HEK293 (cell line): ENCODE data around the gene CCL2.
A peak's percentile ranks its signal among the peaks of the same experiment; 100 is the strongest.
"Not testable (repeated sequence)": the region's sequence is repeated elsewhere in the genome, so short reads cannot be mapped to it uniquely, and the experiment has no call there.

Source experiments
- CTCF ChIA-PET: fragments of 350-600 bp; formaldehyde crosslinking; extraction: SDS; loops from one replicate; lab custom pipeline; 2021; ENCODE audit warnings: antibody characterized with exemption; lab: Yijun Ruan, JAX
- POLR2A ChIA-PET: fragments of 300-600 bp; formaldehyde crosslinking; extraction: SDS; loops from one replicate; lab custom pipeline; 2020; ENCODE audit warnings: antibody characterized with exemption, inconsistent platforms; lab: Yijun Ruan, JAX
- H3K27ac ChIP-seq: fragments of 200-500 bp; sonication (Bioruptor generic); 2 replicates; pipeline ENCODE4 v1.5.1; 2014; ENCODE audit warnings: low read depth, low read length, control low read depth, inconsistent platforms; ENCODE audit errors: extremely low read depth
- H3K36me3 ChIP-seq, 2 experiments: fragments of 200-500 bp in 1 of 2; sonication (Bioruptor generic) in 1 of 2; 1 replicate in 1 of 2; 2 replicates in 1 of 2; pipeline ENCODE4 v1.5.1; 2014 to 2017; ENCODE audit warnings: inconsistent platforms in 2 of 2, low read length in 2 of 2; ENCODE audit not compliant: control insufficient read depth in 2 of 2, insufficient read depth in 1 of 2
- H3K4me1 ChIP-seq: fragments of 200-500 bp; sonication (Bioruptor generic); 2 replicates; pipeline ENCODE4 v1.5.1; 2014; ENCODE audit warnings: mild to moderate bottlenecking, low read length, inconsistent platforms; ENCODE audit not compliant: control insufficient read depth, insufficient read depth
- H3K4me3 ChIP-seq: 2 replicates; pipeline ENCODE4 v1.5.1; 2011; ENCODE audit warnings: low read depth, mild to moderate bottlenecking, control low read depth, low read length, moderate library complexity
- H3K9me3 ChIP-seq: fragments of 200-500 bp; sonication (Bioruptor generic); 2 replicates; pipeline ENCODE4 v1.5.1; 2014; ENCODE audit warnings: low read depth, low read length, inconsistent platforms; ENCODE audit not compliant: control insufficient read depth, insufficient read depth
- GLIS2 ChIP-seq: fragments of 450-650 bp; formaldehyde crosslinking; IDR thresholded peaks from 2 replicates; pipeline ENCODE4 v1.5.1; 2016; ENCODE audit warnings: missing biosample characterization, missing genetic modification characterization
- HIC1 ChIP-seq: fragments of 450-650 bp; formaldehyde crosslinking; IDR thresholded peaks from 2 replicates; pipeline ENCODE4 v1.5.1; 2016; ENCODE audit warnings: missing biosample characterization, missing genetic modification characterization
- MEIS1 ChIP-seq: sonication (generic); formaldehyde crosslinking; IDR thresholded peaks from 2 replicates; pipeline ENCODE4 v1.8.1; 2022; ENCODE audit warnings: missing genetic modification reagents, mild to moderate bottlenecking, borderline replicate concordance
- PRDM1 ChIP-seq: fragments of 450-650 bp; formaldehyde crosslinking; IDR thresholded peaks from 2 replicates; pipeline ENCODE4; 2016; ENCODE audit warnings: missing biosample characterization, missing genetic modification characterization
- SALL2 ChIP-seq: fragments of 450-650 bp; formaldehyde crosslinking; IDR thresholded peaks from 2 replicates; pipeline ENCODE4 v1.5.0; 2017; ENCODE audit warnings: missing biosample characterization, mild to moderate bottlenecking, missing genetic modification characterization, borderline replicate concordance
- SCRT2 ChIP-seq: fragments of 450-650 bp; formaldehyde crosslinking; IDR thresholded peaks from 2 replicates; pipeline ENCODE4 v1.5.1; 2016; ENCODE audit warnings: missing biosample characterization, missing genetic modification characterization
- ZFP3 ChIP-seq: fragments of 450-650 bp; formaldehyde crosslinking; IDR thresholded peaks from 2 replicates; pipeline ENCODE4 v1.5.1; 2016; ENCODE audit warnings: low read depth, missing biosample characterization, missing genetic modification characterization
- ZFP69B ChIP-seq: fragments of 450-650 bp; formaldehyde crosslinking; IDR thresholded peaks from 2 replicates; pipeline ENCODE4 v1.5.1; 2016; ENCODE audit warnings: missing biosample characterization, missing genetic modification characterization
- ZNF266 ChIP-seq: fragments of 450-650 bp; formaldehyde crosslinking; IDR thresholded peaks from 2 replicates; pipeline ENCODE4 v1.5.1; 2016; ENCODE audit warnings: missing biosample characterization, missing genetic modification characterization, low read depth
- ZNF514 ChIP-seq: fragments of 450-650 bp; formaldehyde crosslinking; IDR thresholded peaks from 2 replicates; pipeline ENCODE4 v1.5.1; 2016; ENCODE audit warnings: missing biosample characterization, missing genetic modification characterization
- ZNF518A ChIP-seq: fragments of 450-650 bp; formaldehyde crosslinking; conservative IDR thresholded peaks from 2 replicates; pipeline ENCODE4 v1.5.1; 2016; ENCODE audit warnings: low read depth, missing biosample characterization, missing genetic modification characterization

The CCL2 gene

GRCh38 chr17:34226011-34226743 is 28.9 kb upstream of the CCL2 start:
- ChIA-PET CTCF (interaction anchor here (0.6 to 2.9 kb wide), 4 partner anchors 24 to 136 kb away, joined by 3 to 13 read pairs (median 4); no protein-coding TSS in a partner anchor), POLR2A (no interaction called here)
- H3K4me1 ChIP-seq, result no peaks in the 10 kb centered on the region

GRCh38 chr17:34226744-34227034 is 28.4 kb upstream of the CCL2 start:
- Histone ChIP-seq H3K4me3 (no peak overlapping the region), H3K27ac (no peak overlapping the region), H3K9me3 (no peaks in the 10 kb centered on the region), H3K4me1 (no peaks in the 10 kb centered on the region), H3K36me3 (no peaks in the 10 kb centered on the region)
- CTCF ChIA-PET, result interaction anchor here (0.6 to 2.9 kb wide), 6 partner anchors 24 to 135 kb away, joined by 3 to 13 read pairs (median 3); no protein-coding TSS in a partner anchor
- TF ChIP-seq ZNF266 (tag by site-specific recombination) (no peak), PRDM1 (tag by site-specific recombination) (no peak), ZFP3 (no peak), SALL2 (tag by site-specific recombination) (no peak), ZNF518A (tag by site-specific recombination) (no peak), ZNF514 (tag by site-specific recombination) (no peak), MEIS1 (CRISPR knock-in tag) (no peak), ZFP69B (no peak)
- POLR2A ChIA-PET, result no interaction called here

More at GRCh38 chr17:34226011-34226743, 28.9 kb upstream of the CCL2 start:
- Histone ChIP-seq H3K9me3 (no peaks in the 10 kb centered on the region), H3K4me3 (no peak overlapping the region), H3K36me3 (no peaks in the 10 kb centered on the region), H3K27ac (no peak overlapping the region)
- TF ChIP-seq SCRT2 (no peak), HIC1 (0 out of 2 replicates have a peak, but pooled peaks have one; percentile 13), GLIS2 (tag by site-specific recombination) (no peak)

- not testable (repeated sequence) for H3K4me1 ChIP-seq, H3K27ac ChIP-seq
- CTCF ChIA-PET, result interaction anchor here (0.5 to 0.7 kb wide), 3 partner anchors 23 to 134 kb away, joined by 3 to 4 read pairs (median 3); no protein-coding TSS in a partner anchor
Observed at GRCh38 chr17:34227293-34227692, 27.8 kb upstream of the CCL2 start.

More at GRCh38 chr17:34227293-34227692, 27.8 kb upstream of the CCL2 start:
- H3K4me3 ChIP-seq, H3K36me3 ChIP-seq, H3K9me3 ChIP-seq, POLR2A ChIA-PET: not testable (repeated sequence)
